ENCODE data around the gene TTYH2.
"Not testable (repeated sequence)": the region's sequence is repeated elsewhere in the genome, so short reads cannot be mapped to it uniquely, and the experiment has no call there.

The TTYH2 gene

DNA sequence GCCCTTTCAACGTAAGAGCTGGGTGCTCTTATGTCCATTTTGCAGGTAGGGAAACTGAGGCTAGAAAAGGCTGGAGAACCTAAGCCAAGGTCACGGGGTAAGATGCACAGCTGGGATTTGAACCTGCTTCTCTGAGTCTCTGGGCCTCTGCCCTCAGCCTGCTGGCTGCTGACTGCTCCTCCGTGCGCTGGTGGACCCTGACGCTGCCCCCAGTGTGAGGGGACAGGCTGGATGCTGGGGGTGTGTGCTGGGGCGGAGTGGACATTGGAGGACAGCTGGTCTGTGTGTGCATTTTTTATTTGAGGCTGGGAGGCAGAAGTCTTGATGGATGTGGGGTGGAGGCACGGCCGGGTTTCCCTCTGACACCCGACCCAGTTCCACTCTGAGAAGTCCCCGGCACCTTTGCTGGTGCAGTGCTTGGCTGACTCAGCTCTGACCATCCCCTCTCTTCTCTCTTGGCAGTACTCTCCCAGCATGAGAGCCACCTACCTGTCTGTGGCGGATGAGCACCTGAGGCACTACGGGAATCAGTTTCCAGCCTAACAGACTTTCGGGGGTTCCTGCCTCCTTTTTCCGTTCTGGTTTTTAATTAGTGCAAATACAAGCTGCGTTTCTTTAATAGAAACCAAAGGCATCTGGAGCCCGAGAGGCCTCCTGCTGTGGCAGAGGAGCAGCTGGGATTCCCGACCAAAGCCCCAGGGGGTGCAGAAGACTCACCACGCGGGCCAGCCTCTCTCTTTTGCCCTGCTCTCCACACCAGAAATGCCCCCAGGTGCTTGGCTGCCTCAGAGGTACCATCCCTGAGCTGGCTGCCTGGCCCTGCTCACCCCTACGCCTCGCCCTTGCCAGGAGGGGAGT is 46.5 kb downstream of the TTYH2 start:
- Histone ChIP-seq H3K36me3 (no peaks in the 10 kb centered on the region), H3K4me1 (no peaks in the 10 kb centered on the region), H3K9me3 (no peaks in the 10 kb centered on the region), H3K4me3 (ENCODE audit: low read depth, low read length) (no peak overlapping the region), H3K27me3 (no peaks in the 10 kb centered on the region)
- TF ChIP-seq, protein P1, sequence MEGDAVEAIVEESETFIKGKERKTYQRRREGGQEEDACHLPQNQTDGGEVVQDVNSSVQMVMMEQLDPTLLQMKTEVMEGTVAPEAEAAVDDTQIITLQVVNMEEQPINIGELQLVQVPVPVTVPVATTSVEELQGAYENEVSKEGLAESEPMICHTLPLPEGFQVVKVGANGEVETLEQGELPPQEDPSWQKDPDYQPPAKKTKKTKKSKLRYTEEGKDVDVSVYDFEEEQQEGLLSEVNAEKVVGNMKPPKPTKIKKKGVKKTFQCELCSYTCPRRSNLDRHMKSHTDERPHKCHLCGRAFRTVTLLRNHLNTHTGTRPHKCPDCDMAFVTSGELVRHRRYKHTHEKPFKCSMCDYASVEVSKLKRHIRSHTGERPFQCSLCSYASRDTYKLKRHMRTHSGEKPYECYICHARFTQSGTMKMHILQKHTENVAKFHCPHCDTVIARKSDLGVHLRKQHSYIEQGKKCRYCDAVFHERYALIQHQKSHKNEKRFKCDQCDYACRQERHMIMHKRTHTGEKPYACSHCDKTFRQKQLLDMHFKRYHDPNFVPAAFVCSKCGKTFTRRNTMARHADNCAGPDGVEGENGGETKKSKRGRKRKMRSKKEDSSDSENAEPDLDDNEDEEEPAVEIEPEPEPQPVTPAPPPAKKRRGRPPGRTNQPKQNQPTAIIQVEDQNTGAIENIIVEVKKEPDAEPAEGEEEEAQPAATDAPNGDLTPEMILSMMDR (IDR thresholded peaks at IDR 0.05; ENCODE audit: low read depth, low read length) = no peak
- DNase-seq = no peak

DNA sequence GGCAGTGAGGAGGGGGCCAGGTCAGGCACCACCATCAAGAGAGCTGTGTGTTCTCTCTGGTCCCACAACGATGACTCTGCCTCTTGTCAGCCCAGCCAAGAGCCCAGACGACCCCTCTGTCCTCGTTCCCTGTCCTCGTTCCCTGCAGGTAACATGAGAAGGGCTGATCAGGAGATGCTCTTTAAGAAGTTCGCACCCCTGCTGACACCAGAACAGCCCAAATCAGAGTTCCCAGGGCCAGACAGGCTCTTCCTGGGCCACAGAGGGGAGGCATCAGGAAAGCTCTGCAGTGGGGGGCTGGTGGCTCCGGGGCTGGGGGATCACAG is 47.1 kb downstream of the TTYH2 start:
- Histone ChIP-seq H3K4me1 (no peaks in the 10 kb centered on the region), H3K9me3 (no peaks in the 10 kb centered on the region), H3K4me3 (ENCODE audit: low read depth, low read length) (no peak overlapping the region), H3K27me3 (no peaks in the 10 kb centered on the region), H3K36me3 (no peaks in the 10 kb centered on the region)
- TF ChIP-seq, protein P1 (IDR thresholded peaks at IDR 0.05; ENCODE audit: low read depth, low read length) = no peak
- no peak for DNase-seq

DNA sequence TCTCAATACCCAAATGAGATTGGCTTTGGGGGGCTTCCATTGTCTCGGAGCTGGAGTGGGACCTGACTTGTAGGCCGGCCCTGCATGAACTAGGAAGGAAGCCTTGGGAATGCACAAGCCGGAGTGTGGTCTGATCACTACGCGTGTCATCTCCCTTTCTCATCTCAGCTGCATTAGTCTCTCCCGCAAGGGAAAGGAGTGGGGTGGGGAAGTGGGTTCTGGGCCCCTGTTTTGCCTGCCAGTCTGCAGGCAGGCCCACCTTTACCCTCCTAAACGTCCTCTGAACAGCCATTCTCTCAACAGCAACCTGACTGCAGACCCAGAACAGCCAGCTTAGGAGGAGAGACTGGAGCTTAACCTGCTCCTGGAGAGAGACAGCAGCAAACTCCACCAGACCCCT is 49.2 kb downstream of the TTYH2 start:
- Histone ChIP-seq H3K36me3 (no peaks in the 10 kb centered on the region), H3K27me3 (no peaks in the 10 kb centered on the region), H3K4me1 (no peaks in the 10 kb centered on the region)

DNA sequence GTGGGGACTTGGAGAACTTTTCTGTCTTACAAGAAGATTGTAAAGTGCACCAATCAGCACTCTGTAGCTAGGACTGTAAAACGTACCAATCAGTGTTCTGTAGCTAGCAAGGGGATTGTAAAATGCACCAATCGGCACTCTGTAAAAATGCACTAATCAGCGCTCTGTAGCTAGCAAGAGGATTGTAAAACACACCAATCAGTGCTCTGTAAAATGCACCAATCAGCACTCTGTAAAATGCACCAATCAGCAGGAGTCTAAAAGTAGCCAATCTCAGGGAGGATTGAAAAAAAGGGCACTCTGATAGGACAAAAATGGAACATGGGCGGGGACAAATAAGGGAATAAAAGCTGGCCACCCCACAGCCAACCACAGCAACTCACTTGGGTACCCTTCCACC is 53.7 kb downstream of the TTYH2 start:
- not testable (repeated sequence) for DNase-seq; H3K36me3 ChIP-seq; H3K9me3 ChIP-seq; H3K4me3 ChIP-seq (ENCODE audit: low read depth, low read length); H3K4me1 ChIP-seq; H3K27me3 ChIP-seq

More for the DNA sequence above, 49.2 kb downstream of the TTYH2 start:
- TF ChIP-seq, protein P1 (IDR thresholded peaks at IDR 0.05; ENCODE audit: low read depth, low read length) = no peak
- Histone ChIP-seq H3K4me3 (ENCODE audit: low read depth, low read length) (no peak overlapping the region), H3K9me3 (no peaks in the 10 kb centered on the region; the same call in 1 of the 2 replicates)
- no peak for DNase-seq

DNA sequence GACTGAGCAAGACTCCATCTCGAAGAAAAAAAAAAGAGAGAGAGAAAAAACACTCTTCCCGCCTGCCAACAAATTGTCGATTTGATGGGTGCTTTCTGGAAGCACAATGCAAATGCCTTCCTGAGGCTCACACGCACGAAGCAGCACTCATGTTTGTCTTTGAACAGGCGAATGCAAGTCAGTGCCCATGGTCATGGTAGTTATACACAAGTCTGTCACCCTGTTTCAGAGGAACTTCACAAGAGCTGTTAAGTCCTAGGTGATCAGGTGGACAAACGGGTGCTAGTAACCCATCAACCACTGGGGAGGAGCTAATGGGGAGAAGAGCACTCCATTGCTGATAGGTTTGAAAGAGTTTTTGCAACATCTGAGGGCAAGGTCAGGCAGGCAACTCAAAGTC is 54.2 kb downstream of the TTYH2 start:
- Histone ChIP-seq H3K4me3 (ENCODE audit: low read depth, low read length) (no peak overlapping the region), H3K4me1 (no peaks in the 10 kb centered on the region), H3K9me3 (no peaks in the 10 kb centered on the region; the same call in 1 of the 2 replicates), H3K27me3 (no peaks in the 10 kb centered on the region), H3K36me3 (no peaks in the 10 kb centered on the region)
- TF ChIP-seq, protein P1 (IDR thresholded peaks at IDR 0.05; ENCODE audit: low read depth, low read length) = no peak
- DNase-seq = no peak

DNA sequence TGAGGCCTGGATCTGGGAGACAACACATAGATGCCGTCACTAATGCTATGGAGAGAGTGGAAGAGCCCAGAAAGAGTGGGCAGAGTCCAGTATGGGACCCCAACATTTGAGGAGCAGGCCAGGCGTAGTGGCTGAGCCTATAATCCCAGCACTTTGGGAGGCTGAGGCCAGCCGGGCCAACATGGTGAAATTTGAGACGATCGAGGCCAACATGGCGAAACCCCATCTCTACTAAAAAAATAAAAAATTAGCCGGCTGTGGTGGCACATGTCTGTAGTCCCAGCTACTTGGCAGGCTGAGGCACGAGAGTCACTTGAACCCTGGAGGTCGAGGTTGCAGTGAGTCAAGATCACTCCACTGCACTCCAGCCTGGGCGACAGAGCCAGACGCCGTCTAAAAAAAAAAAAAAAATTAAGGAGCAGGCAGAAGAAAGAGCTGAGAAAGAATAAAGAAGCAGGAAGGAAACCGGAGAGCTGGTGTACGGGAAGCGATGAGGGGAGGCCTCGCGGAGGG is 54.7 kb downstream of the TTYH2 start:
- Histone ChIP-seq H3K4me1 (no peaks in the 10 kb centered on the region), H3K9me3 (no peaks in the 10 kb centered on the region; the same call in 1 of the 2 replicates), H3K27me3 (no peaks in the 10 kb centered on the region), H3K4me3 (ENCODE audit: low read depth, low read length) (no peak overlapping the region), H3K36me3 (no peaks in the 10 kb centered on the region)
- TF ChIP-seq, protein P1 (IDR thresholded peaks at IDR 0.05; ENCODE audit: low read depth, low read length) = no peak
- DNase-seq = no peak
